ENCODE measurements around the gene ROR1. TPM values are rescaled to one million over a fixed set of nuclear protein-coding genes. Genes with fewer than 3 reads are reported as not detected.

The ROR1 gene
- total and polyA plus RNA-seq, 7 donors, result 0.13 to 2.8 (median 1.2) TPM

DNA sequence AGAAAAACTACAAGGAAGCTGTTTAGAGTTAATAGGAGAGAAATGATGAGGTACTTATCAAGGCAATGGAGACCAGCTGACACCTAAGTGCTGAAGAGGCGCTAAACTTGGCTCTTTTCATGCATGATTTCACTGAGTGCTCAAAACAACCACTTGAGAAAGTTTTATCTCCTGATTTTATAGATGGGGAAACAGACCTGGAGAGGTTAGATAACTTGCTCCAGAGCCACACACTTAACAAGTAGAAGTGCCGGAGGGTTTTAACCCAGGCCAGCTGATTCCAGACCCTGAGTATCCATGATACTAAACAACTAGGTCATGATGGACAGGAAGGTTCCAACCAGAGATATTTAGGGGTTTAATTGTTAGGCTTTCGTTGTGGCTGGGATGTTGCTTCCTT lies 455.5 kb downstream of the ROR1 start:
- Histone ChIP-seq H3K27me3 (ENCODE audit: insufficient read depth in 3 of 3, low read length in 2 of 3) (no peaks in the 10 kb centered on the region), H3K4me1 (no peaks in the 10 kb centered on the region), H3K9me3 (no peaks in the 10 kb centered on the region), H3K4me3 (no peak overlapping the region), H3K36me3 (ENCODE audit: insufficient read depth in 1 of 2, low read depth in 1 of 2) (no peaks in the 10 kb centered on the region), H3K27ac (no peak overlapping the region)
- WGBS, 3 donors, result 78 to 82% (median 80%) methylated on average over 3 of the region's 3 CpGs
- intact Hi-C loops (cut with DNase I), result no loop called here
- DNase-seq (no peak), ATAC-seq (no peak)
- TF ChIP-seq, protein P1, sequence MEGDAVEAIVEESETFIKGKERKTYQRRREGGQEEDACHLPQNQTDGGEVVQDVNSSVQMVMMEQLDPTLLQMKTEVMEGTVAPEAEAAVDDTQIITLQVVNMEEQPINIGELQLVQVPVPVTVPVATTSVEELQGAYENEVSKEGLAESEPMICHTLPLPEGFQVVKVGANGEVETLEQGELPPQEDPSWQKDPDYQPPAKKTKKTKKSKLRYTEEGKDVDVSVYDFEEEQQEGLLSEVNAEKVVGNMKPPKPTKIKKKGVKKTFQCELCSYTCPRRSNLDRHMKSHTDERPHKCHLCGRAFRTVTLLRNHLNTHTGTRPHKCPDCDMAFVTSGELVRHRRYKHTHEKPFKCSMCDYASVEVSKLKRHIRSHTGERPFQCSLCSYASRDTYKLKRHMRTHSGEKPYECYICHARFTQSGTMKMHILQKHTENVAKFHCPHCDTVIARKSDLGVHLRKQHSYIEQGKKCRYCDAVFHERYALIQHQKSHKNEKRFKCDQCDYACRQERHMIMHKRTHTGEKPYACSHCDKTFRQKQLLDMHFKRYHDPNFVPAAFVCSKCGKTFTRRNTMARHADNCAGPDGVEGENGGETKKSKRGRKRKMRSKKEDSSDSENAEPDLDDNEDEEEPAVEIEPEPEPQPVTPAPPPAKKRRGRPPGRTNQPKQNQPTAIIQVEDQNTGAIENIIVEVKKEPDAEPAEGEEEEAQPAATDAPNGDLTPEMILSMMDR (IDR thresholded peaks at IDR 0.05), result no peak

Other genes with a start within 250 kb of the ROR1 start
- gene PGM1, start 180.6 kb upstream of the ROR1 start, total RNA-seq, result 100 to 1,000 TPM; 327 to 543 (median 456) TPM
- 100 to 1,000 TPM in 2 of 3 donors, 10 to 100 TPM in 1; 59.6 to 364 (median 305) TPM for gene PGM1, start 180.6 kb upstream of the ROR1 start, polyA plus RNA-seq